ENCODE data around the gene ALDH2.
"Not testable (repeated sequence)": the region's sequence is repeated elsewhere in the genome, so short reads cannot be mapped to it uniquely, and the experiment has no call there.

The ALDH2 gene

DNA sequence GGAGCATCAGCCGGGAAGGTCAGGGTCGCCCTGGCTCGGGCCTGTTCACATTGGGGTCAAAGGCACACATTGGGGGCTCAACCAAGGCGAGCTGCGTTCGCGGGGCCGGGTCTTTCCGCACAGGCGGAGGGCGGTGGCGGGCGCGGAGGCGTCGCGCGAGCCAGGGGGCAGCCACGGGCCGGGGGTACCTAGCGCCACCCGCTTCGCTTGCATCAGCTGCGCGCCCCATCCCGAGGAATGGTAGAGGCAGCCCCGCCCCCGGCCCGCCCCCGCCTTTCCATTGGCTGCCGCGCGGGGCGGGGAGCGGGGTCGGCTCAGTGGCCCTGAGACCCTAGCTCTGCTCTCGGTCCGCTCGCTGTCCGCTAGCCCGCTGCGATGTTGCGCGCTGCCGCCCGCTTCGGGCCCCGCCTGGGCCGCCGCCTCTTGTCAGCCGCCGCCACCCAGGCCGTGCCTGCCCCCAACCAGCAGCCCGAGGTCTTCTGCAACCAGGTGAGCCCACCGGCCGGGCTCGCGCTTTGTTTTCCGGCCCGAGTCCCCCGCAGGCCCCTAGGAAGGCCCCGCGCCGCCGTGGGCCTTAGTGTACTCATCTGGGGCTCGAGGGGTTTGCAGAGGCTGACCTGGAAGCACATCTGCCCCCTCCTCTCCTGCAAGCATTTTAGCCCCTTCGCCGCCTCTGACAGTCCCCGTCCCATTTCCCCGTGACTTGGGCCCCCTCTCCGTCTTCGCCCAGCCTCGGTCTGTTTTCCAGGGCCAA lies at the start of gene ALDH2:
Gene ALDH2 (plus strand): TSS at position 326 of the 754 bp plus-strand sequence. CDS start 50 bp downstream, at position 376.
- Histone ChIP-seq H3K27me3 (no peaks in the 10 kb centered on the region), H3K4me1 (peaks cover 0 to 45% (median 29%) of the 10 kb centered on the region in 4 donors), H3K4me3 (peak within 1 kb of the TSS; percentile 80 to 88), H3K36me3 (no peaks in the 10 kb centered on the region), H3K27ac (peak within 1 kb of the TSS; percentile 86 to 94), H3K9me3 (no peaks in the 10 kb centered on the region)
- TF ChIP-seq, protein P1, sequence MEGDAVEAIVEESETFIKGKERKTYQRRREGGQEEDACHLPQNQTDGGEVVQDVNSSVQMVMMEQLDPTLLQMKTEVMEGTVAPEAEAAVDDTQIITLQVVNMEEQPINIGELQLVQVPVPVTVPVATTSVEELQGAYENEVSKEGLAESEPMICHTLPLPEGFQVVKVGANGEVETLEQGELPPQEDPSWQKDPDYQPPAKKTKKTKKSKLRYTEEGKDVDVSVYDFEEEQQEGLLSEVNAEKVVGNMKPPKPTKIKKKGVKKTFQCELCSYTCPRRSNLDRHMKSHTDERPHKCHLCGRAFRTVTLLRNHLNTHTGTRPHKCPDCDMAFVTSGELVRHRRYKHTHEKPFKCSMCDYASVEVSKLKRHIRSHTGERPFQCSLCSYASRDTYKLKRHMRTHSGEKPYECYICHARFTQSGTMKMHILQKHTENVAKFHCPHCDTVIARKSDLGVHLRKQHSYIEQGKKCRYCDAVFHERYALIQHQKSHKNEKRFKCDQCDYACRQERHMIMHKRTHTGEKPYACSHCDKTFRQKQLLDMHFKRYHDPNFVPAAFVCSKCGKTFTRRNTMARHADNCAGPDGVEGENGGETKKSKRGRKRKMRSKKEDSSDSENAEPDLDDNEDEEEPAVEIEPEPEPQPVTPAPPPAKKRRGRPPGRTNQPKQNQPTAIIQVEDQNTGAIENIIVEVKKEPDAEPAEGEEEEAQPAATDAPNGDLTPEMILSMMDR (IDR thresholded peaks at IDR 0.05), result no peak
- intact Hi-C loops (cut with DNase I; ENCODE audit: low total_unique reads), result no loop called here
- peak; percentile 81 to 91 for DNase-seq

DNA sequence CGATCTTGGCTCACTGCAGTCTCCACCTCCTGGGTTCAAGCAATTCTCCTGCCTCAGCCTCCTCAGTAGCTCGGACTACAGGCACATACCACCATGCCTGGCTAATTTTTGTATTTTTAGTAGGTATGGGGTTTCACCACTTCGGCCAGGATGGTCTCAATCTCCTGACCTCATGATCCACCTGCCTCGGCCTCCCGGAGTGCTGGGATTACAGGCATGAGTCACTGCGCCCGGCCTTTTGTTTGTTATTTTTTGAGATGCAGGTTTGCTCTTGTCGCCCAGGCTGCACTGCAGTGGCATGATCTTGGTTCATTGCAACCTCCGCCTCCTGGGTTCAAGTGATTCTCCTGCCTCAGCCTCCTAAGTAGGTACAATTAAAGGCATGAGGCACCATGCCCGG lies 47.4 kb upstream of the ALDH2 start:
- DNase-seq; intact Hi-C loops (cut with DNase I; ENCODE audit: low total_unique reads); H3K9me3 ChIP-seq; H3K4me3 ChIP-seq; H3K27me3 ChIP-seq; H3K4me1 ChIP-seq; H3K27ac ChIP-seq: not testable (repeated sequence)
- H3K36me3 ChIP-seq, result peaks cover 27 to 84% (median 56%) of the 10 kb centered on the region in 3 donors

DNA sequence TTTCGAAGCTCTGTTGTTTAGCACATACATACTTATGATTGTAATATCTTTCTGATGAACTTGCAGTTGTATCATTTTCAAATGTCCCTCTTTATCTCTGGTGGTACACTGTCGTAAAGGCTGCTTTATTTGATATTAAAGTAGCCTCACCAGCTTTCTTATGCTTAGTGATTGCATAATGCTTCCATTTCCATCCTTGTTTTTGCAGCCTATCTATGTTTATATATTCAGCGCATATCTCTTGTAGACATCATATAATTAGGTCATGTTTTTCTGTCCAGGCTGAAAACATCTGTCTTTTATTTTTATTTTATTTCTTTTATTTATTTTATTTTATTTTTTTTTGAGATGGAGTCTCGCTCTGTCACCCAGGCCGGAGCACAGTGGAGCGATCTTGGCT lies 46.3 kb upstream of the ALDH2 start:
- TF ChIP-seq, protein P1 (IDR thresholded peaks at IDR 0.05), result no peak
- DNase-seq, result no peak
- intact Hi-C loops (cut with DNase I; ENCODE audit: low total_unique reads), result no loop called here
- Histone ChIP-seq H3K27ac (no peak overlapping the region), H3K36me3 (peaks cover 21 to 81% (median 55%) of the 10 kb centered on the region in 3 donors), H3K9me3 (no peaks in the 10 kb centered on the region), H3K27me3 (no peaks in the 10 kb centered on the region), H3K4me3 (no peak overlapping the region), H3K4me1 (no peaks in the 10 kb centered on the region)

DNA sequence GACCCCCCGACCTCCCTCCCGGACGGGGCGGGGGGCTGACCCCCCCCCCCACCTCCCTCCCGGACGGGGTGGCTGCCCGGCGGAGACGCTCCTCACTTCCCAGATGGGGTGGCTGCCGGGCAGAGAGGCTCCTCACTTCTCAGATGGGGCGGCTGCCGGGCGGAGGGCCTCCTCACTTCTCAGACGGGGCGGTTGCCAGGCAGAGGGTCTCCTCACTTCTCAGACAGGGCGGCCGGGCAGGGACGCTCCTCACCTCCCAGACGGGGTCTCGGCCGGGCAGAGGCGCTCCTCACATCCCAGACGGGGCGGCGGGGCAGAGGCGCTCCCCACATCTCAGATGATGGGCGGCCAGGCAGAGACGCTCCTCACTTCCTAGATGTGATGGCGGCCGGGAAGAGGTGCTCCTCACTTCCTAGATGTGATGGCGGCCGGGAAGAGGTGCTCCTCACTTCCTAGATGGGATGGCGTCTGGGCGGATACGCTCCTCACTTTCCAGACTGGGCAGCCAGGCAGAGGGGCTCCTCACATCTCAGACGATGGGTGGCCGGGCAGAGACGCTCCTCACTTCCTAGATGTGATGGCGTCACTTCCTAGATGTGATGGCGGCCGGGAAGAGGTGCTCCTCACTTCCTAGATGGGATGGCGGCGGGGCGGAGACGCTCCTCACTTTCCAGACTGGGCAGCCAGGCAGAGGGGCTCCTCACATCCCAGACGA lies 42.9 kb upstream of the ALDH2 start:
- H3K9me3 ChIP-seq; H3K27ac ChIP-seq; DNase-seq; H3K4me3 ChIP-seq; H3K4me1 ChIP-seq; H3K27me3 ChIP-seq; intact Hi-C loops (cut with DNase I; ENCODE audit: low total_unique reads): not testable (repeated sequence)
- H3K36me3 ChIP-seq, result peaks cover 14 to 81% (median 41%) of the 10 kb centered on the region in 3 donors

DNA sequence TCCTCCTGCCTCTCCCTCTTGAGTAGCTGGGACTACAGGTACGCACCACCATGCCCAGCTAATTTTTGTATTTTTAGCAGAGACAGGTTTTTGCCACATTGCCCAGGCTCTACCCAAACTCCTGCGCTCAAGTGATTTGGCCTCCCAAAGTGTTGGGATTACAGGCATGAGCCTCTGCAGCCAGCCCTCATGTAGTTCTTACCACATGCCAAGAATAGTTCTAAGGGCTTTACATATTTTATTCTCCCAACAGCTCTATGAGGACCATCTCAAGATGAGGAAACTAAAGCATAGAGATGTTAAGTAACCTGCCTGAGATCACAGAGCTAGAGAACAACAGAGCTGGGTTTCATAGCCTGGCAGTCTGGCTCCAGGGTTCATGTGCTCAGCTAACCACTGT lies 37.9 kb upstream of the ALDH2 start:
- Histone ChIP-seq H3K27ac (no peak overlapping the region), H3K9me3 (no peaks in the 10 kb centered on the region), H3K36me3 (peaks cover 25 to 92% (median 48%) of the 10 kb centered on the region in 3 donors), H3K4me1 (no peaks in the 10 kb centered on the region), H3K27me3 (no peaks in the 10 kb centered on the region), H3K4me3 (no peak overlapping the region)
- intact Hi-C loops (cut with DNase I; ENCODE audit: low total_unique reads), result no loop called here
- DNase-seq, result no peak
- TF ChIP-seq, protein P1 (IDR thresholded peaks at IDR 0.05), result no peak

DNA sequence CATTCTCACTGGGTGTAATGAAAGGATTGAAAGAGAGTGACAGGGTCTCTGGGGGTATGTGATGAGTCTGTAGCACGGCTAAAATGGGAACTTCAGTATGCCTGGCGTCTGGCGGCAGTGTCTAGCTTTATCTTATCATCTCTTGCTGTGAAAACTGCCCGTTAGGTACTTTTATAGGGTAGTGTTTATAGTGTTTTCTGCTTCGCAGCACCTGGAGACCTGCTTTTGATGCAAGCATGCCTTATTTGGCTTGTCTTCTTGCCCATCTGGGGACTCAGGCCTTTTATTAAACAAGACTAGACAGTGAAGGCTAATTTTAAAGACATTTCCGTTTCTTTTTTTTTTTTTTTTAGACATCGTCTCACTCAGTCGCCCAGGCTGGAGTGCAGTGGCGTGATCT lies 36.3 kb upstream of the ALDH2 start:
- intact Hi-C loops (cut with DNase I; ENCODE audit: low total_unique reads), result no loop called here
- Histone ChIP-seq H3K36me3 (peaks cover 25 to 96% (median 54%) of the 10 kb centered on the region in 3 donors), H3K4me3 (no peak overlapping the region), H3K27ac (no peak overlapping the region), H3K9me3 (no peaks in the 10 kb centered on the region), H3K27me3 (no peaks in the 10 kb centered on the region), H3K4me1 (no peaks in the 10 kb centered on the region)
- TF ChIP-seq, protein P1 (IDR thresholded peaks at IDR 0.05), result no peak
- no peak for DNase-seq

Data from tibial artery (tissue), 4 donors.